HG03432 (cell line): Measurements from ENCODE around the gene MAPKAPK3.

Experiments
- ATAC-seq: cut with Tn5 transposase; IDR thresholded peaks from one replicate; pipeline ENCODE4 v1.9.1; 2021; ENCODE audit warnings: mild to moderate bottlenecking, moderate library complexity; ENCODE audit not compliant: unreplicated experiment

MAPKAPK3 gene

DNA sequence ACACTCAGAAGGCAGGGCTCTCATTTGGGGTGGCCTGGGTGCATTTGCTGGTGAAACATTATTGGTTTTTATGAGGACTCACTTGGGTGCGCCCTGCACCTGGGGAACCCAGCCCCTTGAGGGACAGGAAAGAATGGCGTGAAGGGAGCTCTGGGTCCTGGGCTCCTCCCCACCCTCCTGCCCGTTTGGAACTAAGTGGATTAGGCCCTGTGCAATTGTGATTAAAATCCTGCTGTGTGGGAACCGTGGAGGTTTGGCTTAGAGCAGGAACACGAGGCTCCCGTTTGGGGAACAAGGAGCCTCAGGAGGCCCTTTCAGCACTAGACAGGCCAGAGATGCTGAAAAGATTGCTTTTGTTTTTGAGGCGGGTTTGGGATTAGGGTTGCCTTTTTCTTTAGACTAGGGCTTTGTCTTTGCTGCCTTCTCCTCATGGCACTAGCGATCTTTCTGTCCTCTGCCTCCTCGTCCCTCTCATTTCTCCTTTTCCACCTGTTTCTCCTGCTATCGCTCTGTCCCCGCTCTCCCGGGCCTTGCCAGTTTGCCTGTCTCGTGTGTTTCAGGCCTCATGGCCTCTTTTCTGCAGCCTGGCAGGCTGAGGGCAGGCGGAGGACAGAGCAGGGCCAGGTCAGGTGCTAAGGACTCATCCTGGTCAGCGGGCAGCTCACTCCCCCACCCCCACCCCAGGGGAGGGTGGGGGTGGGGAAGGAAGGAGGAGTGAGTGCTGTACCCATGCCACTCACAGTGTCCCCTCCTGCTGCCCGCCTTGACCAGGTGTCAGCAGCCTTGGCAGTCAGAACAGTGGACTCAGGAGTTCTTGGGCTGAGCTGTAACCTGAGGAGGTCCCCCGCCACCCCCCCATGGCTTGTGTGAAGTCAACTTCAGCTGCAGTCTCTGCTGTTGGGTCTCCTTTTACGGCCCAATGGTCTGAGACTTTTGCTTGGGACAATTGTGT lies 8.6 kb downstream of the MAPKAPK3 start:
- no peak for ATAC-seq

DNA sequence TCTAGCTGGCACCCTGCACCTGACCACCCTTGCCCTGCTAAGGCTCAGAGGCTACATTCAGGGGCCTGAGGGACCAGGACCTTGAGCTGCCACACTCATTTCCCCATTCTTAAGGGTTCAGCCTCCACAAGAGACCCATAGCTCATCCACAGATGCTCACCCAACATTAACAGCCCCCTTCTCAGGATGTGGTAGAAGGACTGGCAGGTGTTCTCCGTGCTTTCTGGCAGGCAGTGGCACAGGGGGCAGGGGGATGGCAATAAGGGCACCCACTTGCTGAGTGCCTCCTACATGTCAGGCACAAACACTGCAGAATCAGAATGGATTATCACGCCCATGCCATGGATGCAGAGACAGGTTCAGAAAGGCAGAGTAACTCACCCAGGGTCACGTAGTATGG lies 9.4 kb downstream of the MAPKAPK3 start:
- no peak for ATAC-seq

DNA sequence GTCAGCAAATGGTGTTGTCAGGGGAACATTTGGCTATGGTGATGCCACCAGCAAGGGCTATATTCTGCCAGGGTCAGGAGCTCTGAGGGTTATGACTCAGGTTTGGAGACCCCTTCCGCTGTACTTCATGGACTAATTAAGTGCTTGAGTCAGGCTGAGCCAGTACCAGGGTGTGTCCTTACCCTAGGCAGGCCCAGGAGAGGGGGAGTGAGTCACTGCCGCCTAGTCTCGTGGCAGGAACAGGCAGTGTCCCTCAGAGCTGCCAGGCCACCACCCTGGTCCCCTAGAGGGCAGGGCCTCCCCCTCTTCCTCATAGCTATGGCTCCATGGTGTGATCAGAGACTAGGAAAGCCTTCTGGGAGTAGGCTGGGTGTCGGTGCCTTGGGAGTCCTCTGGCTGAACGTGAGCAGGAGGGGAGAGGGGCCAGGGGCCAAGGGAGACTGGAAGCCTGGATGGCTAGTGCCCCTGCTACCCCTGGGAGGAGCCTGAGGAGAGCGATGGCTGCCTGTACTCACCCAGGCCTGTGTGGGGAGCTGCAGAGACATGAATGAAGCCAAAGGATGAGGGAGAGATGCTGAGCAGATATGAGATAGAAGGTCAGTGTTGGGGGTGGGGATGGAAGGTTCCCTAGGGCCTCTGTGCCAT lies 10.6 kb downstream of the MAPKAPK3 start:
- ATAC-seq = no peak

DNA sequence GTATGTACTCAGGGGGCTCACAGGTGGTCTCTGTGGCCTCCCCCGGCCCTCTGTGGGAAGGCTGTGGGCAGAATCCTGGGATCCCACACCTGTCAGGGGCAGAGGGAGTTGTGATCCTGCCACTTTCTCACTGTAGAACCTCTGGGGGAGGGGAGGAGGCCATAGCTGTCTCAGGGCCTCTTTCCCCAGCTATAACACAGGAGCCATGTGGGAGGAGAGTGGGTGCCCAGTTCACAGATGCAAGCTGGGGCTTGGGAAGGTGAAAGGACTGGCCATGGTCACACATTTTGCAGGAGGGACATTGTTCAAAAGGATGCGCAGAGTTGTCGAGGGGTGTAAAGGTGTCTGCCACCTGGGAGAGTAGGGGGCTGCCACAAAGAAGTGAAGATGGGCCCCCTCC lies 11.7 kb downstream of the MAPKAPK3 start:
- ATAC-seq = no peak

DNA sequence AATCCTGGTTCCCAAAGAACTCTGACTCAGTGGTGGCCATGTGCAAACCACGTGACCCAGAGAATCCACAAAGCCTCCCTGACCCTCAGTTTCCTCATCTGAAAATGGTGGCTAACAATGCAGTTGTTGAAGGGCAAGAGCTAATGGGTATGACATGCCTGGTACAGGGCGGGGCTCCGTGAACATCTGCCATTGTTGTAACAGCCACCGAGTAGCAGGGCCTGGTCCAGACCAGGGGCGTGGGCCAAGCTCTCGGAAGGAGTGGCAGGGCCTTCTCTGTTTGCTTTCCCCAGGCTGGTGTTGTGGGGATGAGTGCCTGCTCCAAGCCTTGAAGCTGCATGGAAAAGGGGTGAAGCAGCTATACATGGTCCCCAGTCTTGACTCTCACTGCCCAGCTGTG lies 13.4 kb downstream of the MAPKAPK3 start:
- ATAC-seq = no peak

DNA sequence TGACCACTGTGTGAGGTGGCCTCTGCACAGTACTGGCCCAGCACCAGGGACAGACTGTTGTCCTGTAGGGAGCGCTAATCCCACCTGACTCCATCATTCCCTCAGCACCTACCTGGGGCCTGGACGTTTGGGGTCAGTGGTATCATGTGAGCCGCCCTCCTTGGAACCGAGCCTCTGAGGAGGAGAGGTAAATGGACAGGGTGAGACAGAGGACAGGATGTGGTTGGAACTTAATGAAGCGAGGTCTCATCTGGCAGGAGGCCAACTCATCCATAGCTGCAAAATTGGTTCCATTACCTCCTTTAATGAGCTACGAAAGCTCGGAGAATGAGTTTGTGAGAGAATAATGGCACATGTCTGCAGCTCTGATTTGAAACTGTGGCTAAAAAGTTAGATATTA lies 13.9 kb downstream of the MAPKAPK3 start:
- no peak for ATAC-seq

DNA sequence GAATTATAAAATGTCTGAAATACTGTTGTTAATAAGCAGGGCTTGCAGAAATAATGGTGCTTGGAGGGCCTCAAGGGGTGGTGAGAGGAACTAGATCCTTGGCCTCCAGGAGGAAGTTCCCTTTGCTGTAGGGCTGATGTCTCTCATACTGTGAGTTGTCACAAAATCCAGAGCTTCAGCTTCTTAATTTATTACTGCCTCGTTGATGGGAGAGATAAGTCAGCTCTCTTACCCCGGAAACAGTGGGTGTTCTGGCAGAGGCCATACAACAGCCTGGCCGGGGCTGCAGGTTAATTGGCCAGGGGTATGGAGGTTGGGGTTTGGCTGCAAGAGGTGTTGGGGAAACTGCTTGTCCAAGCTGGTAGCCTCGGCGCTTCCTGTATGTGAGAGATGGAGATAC lies 15.5 kb downstream of the MAPKAPK3 start:
- no peak for ATAC-seq

DNA sequence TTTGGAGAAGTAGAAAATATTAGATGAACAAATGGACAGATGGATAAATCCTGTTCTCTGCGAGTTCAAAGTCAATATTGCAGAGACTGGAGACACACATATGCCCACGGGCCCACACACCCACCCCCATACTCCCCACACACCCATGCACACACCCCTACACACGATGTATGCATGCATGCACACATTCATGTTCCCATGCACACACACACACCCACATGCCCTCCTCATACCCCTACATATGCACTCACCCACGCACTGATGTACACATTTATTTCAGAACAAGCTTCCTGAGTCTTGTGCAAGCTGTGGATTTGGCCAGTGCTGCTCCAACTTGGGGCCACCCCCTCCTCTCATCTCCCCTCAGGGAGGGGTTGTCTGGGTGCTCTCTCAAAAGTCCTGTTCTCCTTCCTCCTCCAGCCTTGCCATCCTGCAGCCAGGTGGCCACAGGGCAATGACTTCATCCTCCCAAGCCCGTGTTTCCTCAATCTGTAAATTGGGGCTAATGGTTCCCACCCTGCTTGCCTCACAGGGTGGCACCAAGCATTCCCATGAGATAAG lies 16.4 kb downstream of the MAPKAPK3 start:
- no peak for ATAC-seq

DNA sequence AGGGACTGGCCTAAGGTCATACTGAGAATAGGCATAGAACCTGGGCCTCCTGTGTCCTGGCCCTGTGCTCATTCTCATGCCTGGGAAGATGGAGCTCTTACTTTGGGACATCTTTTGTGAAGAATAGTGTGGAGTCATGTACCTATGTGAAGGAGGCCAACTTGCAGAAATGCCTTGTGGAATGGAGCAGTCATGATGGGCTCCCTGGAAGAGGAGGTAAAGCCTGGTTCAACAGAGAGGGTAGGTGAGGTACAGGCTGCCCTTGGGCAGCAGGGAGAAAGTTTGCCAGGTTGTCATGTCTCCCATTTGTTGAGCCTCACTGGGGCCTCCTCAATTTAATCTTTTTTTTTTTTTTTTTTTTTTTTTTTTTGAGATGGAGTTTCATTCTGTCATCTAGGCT lies 18.1 kb downstream of the MAPKAPK3 start:
- no peak for ATAC-seq

DNA sequence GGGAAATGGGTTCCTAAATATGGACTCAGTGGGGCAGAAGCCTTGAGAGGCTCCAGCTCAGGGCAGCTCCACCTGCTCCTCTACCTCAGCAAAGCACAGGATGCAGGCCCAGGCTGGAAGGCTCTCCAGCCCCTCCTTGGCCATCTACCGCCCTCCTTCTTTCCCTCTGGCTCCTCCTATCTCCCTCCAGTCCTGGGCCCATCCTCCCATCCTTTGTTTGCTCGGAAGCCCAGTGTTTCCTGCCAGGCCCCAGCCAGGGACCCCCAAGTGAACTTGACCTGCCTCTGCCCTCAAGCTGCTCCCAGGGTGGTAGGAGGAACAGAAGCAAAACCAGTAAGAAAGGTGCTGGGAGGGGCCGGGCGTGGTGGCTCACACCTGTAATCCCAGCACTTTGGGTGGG lies 20.1 kb downstream of the MAPKAPK3 start:
- no peak for ATAC-seq

DNA sequence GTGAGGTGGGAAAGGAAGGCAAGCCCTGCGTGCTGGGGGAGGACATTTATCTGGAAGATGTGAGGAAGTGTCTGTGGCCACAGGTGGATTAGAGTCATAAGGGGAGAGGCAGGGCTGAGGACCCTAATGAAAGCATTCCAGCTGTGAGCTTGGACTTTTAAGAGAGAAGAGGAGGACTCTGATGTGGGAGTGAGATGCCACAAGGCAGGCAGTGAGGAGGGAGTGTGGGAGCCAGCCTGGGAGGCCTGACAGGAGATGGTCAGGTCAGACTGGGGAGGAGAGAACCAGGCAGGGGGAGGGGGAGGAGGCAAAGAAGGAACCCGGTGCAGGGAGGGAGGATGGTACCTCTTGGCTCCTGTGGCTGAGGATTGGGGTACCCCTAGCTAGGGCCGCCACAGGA lies 21.0 kb downstream of the MAPKAPK3 start:
- no peak for ATAC-seq

DNA sequence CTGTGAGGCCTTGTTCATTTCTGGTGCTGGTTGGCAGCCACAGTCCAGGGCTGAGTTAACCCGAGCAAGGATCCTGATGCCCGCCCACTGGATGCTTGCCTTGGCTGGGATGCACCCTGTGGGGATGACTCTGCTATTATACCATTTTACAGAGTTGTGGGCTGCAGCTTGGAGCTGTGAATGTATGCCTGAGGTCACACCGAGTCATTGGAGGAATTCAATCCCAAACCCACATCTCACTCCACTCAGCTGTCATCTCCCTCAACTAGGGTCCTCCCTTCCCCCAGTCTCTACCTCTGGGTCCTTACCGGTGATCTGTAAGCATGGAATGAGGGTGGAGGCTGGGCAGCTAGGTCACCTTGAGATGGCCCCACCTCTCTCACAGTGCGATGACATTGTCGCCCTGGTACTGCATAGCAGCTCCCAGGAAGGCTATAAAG lies 22.1 kb downstream of the MAPKAPK3 start:
- ATAC-seq = no peak

DNA sequence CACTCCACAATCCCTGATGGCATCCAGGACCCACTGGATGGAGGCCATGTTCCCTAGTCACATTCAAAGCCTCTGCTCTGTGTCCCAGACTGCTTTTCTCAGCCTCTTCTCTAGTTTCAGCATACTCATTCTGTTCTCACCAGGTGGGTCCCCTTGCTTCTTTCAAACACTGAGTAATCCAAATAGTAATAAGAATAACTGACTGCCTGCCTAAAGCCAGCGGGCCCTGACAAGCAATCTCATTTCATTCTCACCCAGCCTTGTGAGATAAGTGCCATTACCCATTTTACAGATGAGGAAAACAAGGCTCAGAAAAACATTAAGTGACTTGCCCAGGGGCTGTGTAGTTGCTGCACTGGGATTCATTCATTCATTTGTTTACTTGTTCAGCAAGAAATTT lies 25.4 kb downstream of the MAPKAPK3 start:
- ATAC-seq = no peak

DNA sequence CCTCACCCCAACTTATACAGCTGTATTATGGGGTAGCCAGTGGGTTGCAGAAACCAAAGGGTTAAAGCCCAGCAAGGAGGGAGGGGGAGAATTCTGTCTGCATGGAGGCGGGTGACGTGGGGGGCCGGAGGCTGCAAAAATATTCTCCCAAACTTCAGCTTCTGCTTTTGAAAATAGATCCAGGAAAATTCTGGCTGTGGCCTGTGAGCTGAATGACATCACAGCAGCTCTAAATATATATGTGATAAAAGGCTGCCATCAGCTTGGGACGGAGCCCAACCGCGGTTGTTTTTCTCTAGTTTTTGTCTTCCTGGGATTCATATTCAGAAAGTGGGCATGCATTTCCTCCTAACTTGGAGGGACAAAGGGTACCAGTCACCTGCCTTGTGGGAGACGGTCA lies 27.6 kb downstream of the MAPKAPK3 start:
- ATAC-seq = no peak

DNA sequence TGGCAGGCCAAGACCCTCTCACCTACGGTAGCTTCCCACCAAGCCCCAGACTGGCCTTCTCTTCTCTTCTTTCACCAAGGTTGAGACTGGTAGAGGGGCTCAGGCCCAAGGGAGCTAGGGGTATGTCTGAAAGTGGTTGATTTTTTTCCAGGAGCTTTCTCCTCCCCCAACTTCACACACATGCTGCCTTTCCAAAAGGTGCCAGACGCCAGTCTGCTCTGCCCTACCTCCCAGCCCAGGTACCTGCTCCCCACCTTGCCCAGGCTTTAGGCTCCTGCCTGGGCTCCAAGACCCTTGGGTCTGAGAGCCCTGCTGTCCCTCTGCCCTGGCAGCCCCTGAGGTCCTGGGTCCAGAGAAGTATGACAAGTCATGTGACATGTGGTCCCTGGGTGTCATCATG lies 28.4 kb downstream of the MAPKAPK3 start:
- no peak for ATAC-seq

DNA sequence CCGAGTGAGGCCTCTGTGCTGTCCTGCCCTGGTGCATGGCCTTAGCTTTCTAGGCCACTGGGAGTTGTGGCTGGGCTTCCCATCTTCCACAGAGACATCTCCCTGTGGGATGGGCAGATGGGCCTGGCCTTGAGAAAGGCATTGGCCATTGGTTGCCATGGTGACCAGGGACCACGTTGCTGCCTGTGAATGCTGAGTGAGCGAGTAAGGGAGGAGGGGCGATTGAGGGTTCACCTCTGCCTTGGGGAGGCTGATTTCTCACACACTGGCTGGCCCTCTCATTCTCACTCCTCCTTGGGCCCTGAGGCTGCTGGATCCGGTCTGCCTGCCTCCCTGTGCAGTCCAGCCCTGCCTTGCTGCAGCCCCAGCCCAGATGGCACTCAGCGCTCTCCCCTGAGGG lies 31.4 kb downstream of the MAPKAPK3 start:
- no peak for ATAC-seq

DNA sequence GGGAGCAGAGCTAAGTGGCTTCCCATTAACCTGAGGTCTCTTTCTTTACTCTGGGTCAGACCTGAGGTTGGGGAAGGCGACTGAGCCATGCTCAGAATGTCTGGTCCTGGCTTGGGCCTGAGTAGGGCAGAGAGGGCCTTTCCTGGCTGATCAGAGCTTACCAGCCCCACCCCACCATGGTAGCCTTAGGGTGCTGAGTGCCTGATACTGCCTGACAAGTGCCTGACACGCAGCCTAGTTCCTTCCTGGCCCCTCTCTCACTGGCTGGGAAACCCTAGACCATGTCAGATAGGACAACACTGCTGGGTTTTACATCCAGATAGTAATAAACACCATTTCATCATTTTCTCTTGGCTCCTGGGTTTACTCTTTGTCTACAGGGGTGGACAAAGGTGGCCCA lies 32.0 kb downstream of the MAPKAPK3 start:
- no peak for ATAC-seq

DNA sequence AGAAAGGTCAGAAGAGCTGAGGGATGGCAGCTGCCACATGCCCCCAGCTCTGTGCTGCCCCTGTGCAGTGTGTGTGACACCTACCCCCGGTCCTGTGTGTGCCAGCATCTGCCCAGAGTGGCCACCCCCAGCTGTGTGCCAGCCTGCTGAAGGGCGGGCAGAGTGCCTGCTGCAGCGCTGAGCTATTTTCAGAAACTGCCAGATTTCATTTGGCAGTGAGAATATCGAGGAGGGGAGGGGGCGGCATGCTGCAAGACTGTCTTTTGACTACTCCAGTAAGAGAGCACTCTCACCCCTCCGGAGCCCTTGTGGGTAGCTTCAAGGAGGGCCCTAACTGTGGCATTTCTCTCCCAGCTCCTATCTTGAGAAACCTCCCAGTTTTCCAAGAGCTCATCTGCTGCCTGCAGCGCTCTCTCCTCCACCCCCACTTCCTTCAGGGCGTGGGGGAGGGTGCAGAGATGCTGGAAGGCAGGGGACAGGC lies 32.5 kb downstream of the MAPKAPK3 start:
- no peak for ATAC-seq

DNA sequence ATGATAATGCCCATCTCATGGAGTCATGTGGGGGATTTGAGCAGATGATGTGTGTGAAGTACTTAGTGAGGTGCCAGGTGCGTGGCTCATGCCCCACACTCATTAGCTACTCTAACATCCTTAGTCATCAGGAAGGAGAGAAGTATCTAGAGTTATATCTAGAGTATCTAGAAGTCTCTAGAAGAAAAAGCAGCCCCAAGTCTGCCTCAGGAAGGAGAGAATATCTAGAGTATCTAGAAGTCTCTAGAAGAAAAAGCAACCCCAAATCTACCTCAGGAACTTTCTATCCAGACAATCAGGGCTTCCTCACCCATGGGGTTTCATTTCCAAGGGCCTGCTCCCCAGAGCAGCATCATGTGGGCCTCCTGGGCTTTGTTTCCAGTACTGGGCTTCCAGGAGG lies 33.1 kb downstream of the MAPKAPK3 start:
- no peak for ATAC-seq

DNA sequence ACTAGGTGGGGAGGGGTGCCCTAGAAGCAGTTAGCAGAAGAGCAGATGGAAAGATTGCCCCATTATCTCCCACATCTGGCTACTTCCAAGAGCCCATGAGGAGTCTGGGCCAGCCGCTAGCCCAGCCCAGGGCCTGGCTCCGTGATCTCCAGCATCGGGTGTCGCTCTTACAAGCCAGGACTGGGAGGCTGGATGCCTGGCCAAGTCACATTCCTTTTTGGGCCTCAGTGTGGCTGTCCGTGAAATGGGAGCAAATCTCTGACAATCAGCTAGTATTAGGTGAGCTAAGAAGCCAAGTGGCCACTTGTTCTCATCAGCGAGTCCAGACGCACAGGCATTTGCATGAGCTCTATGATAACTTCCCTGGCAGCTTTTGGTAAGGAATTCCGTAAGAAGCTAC lies 34.5 kb downstream of the MAPKAPK3 start:
- no peak for ATAC-seq

DNA sequence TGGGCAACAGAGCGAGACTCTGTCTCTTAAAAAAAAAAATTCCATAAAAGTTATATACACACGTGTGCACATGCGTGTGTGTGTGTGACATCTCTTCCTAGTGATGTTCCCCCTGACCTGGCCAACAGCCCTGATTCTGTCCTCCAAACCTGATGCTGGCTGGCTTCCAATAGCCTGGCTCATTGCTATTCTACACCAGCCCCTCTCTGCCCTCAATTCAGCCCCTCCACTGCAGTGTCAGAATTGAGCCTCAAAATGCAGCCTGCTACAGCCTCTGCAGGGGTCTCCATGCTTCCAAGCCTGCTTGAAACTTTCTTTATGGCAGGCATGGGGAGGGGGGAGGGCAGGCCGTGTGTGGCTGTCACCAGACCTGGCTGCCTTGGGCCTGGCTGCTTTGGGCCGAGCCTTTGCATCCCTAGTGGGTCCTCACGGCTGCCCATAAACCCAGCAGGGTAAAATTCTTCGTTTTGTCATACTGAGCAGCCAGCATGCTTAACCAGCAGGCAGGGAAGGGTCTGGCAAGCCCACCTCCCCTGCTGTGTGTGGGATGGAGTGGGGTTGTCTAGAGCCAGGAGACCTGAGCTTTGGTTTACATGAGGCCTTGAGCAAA lies 35.1 kb downstream of the MAPKAPK3 start:
- ATAC-seq = no peak
